Measurements from ENCODE around the gene RNASEL.

- TF ChIP-seq POLR2A (IDR thresholded peaks at IDR 0.05; ENCODE audit: low read depth, low read length) (no peak), USF2 (IDR thresholded peaks at IDR 0.05; ENCODE audit: low read depth, low read length) (no peak), MAZ (IDR thresholded peaks at IDR 0.05; ENCODE audit: borderline replicate concordance, low read depth, low read length) (no peak), CTCF (conservative IDR thresholded peaks at IDR 0.05; ENCODE audit: low read depth, low read length) (no peak), MAFK (IDR thresholded peaks at IDR 0.05; ENCODE audit: low read depth, low read length) (no peak), CEBPB (IDR thresholded peaks at IDR 0.05; ENCODE audit: low read depth, low read length) (no peak)
Measured at GRCh38 chr1:182599339-182599738, 10.3 kb upstream of the RNASEL start.
